GM06990 (cell line): Measurements from ENCODE around the gene KRT17.
"Not testable (repeated sequence)": the region's sequence is repeated elsewhere in the genome, so short reads cannot be mapped to it uniquely, and the experiment has no call there.

Experiments used
- DNase-seq: peaks from one replicate; pipeline ENCODE4 v3.0.0-alpha.2; 2011; ENCODE audit not compliant: insufficient read length; ENCODE audit errors: extremely low read depth
- H3K27me3 ChIP-seq: replicated peaks from 2 replicates; pipeline ENCODE4 v1.6.0; 2011; ENCODE audit warnings: low read length; ENCODE audit not compliant: control insufficient read depth, insufficient read depth
- H3K36me3 ChIP-seq: 2 replicates; pipeline ENCODE4 v1.5.1; 2011; ENCODE audit warnings: low read length; ENCODE audit not compliant: control insufficient read depth, insufficient read depth
- H3K4me3 ChIP-seq: replicated peaks from 2 replicates; pipeline ENCODE4 v1.5.1; 2011; ENCODE audit warnings: low read depth, mild to moderate bottlenecking, control low read depth, low read length
- TF ChIP-seq, protein P1 (sequence below): IDR thresholded peaks from 2 replicates; pipeline ENCODE4 v1.5.1; 2011; ENCODE audit warnings: low read length, control low read depth, mild to moderate bottlenecking, inconsistent platforms; ENCODE audit not compliant: insufficient read depth, poor library complexity, severe bottlenecking

The KRT17 gene

DNA sequence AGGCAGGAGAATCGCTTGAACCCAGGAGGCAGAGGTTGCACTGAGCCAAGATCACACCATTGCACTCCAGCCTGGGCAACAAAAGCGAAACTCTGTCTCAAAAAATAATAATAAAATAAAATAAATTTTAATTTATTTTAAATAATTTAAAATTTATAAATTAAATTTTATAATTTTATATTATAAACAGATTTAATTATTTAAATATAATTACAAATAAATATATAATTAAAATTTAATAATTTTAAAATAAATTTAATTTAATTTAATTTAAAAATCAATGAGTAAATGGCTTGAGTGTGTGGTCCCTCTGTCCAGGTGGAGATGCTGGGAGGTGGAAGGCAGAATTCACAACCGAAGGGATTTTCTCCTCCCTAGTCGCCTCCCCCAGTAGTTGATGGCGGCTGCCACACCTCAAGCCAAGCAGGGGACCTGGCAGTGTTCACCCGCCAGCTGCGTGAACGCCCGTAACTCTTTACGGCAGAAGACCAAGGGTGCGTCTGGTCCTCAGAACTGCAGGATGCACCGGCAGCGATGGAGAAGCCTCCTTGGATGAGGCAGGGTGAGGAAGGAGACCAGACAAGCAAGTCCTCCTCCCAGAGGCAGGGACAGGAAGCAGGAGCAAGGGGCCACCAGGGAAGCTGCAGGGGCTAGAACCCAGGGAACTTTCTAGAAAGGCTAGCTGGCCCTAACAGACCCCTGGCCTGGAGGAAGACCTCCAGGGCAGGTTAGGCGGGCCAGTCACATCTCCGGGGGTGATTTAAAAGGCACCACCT lies 22.9 kb upstream of the KRT17 start:
- H3K27me3 ChIP-seq, result peaks cover 1% of the 10 kb centered on the region; the same call in 1 of the 2 replicates
- TF ChIP-seq, protein P1, sequence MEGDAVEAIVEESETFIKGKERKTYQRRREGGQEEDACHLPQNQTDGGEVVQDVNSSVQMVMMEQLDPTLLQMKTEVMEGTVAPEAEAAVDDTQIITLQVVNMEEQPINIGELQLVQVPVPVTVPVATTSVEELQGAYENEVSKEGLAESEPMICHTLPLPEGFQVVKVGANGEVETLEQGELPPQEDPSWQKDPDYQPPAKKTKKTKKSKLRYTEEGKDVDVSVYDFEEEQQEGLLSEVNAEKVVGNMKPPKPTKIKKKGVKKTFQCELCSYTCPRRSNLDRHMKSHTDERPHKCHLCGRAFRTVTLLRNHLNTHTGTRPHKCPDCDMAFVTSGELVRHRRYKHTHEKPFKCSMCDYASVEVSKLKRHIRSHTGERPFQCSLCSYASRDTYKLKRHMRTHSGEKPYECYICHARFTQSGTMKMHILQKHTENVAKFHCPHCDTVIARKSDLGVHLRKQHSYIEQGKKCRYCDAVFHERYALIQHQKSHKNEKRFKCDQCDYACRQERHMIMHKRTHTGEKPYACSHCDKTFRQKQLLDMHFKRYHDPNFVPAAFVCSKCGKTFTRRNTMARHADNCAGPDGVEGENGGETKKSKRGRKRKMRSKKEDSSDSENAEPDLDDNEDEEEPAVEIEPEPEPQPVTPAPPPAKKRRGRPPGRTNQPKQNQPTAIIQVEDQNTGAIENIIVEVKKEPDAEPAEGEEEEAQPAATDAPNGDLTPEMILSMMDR, result no peak
- no peak overlapping the region for H3K4me3 ChIP-seq
- DNase-seq, result no peak
- no peaks in the 10 kb centered on the region for H3K36me3 ChIP-seq

DNA sequence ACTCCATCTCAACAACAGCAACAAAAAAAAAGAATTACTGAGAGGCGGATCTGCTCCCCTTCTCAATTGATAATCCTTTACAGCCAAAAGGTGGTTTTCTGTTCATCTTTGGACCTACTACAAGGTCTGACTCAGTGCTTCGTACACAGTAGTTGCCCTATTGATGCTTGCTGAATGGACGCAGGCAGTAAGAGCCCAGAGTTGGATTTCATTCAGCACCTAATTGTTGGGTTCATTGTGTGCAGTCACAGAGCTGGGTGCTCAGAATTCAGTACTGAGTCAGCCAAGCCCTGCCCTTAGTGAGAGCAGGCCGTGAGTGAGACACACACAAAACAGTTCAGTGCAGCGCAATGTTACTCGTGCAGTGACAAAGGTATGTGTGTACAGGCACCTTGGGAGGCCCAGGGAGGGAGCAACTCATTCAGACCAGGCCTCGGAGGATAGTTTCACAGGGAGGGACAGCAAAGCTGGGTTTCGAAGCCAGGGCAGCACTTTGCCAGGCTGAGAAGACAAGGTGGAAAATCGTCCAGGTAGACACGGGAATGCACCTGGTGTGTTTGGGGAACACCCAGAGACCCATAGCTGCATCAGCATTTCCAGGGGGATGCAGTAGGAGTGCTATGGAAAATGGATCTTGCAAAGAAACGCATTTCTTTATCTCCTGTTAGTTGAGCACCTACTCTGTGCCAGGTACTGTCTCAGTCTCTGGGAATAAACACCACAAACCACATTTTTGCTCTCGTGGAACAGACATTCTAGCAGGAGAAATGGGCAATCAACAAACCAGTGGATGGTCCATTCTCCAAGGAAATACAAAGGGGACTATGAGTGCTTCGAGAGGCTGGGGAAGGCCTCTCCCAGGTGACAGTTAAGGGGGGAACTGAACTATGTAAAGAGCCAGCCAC lies 18.1 kb upstream of the KRT17 start:
- TF ChIP-seq, protein P1, result no peak
- Histone ChIP-seq H3K36me3 (no peaks in the 10 kb centered on the region), H3K4me3 (no peak overlapping the region), H3K27me3 (no peaks in the 10 kb centered on the region; the same call in none of the 2 replicates)
- no peak for DNase-seq

DNA sequence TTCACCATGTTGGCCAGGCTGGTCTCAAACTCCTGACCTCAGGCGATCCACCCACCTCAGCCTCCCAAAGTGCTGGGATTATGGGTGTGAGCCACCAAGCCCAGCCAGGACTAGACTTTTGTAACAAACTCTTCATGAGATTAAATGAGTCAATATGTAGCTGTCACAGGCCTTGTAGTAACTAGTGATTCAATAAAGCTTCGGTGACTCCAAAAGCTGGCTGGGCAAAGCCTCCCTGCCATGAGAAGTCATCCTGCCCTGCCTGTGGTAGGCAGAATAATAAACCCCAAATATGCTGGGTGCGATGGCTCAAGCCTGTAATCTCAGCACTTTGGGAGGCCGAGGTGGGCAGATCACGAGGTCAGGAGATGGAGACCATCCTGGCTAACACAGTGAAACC lies 16.2 kb upstream of the KRT17 start:
- DNase-seq, H3K36me3 ChIP-seq, H3K4me3 ChIP-seq, H3K27me3 ChIP-seq: not testable (repeated sequence)

DNA sequence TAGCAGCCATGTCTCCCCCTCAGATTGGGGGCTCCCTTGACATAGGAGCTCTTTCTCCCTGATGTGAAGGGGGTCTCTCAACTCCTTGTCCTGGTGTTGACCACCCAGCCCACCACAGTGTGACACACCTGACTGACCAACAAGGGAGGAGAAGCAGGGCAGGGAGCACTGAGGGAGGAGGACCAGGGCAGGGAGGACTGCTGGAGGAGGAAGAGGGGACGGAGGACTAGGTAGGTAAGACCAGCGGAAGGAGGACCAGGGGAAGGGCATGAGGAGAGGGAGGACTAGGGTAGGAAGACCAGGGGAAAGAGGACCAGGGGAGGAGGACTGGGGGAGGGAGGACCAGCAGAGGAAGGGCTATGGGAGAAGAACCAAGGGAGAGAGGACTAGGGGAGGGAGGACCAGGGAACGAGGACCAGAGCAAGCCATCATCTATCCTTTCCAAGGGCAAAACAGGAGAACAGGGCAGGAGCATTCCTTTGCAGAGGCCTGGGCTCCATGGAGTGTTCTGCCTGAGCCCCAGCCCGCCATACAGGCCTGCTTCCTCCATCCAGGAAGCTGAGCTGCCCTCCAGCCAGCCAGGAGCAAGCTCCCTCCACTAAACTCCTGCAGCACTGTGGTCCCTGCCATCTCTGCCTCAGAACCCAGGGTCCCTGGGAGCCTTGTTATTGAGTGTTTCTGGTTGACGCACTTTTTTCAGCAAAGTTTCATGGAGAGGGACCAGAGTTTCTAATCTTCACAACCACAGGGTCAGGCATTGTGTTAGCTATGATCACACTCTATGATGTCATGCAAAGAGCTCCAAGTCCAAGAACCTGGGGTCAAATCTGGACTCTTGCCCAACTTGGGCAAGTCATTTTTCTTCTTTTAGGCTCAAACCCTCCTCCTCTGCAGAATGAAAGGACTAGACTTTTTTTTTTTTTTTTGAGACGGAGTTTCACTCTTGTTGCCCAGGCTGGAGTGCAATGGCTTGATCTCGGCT lies 15.4 kb upstream of the KRT17 start:
- TF ChIP-seq, protein P1, result no peak
- no peak overlapping the region for H3K4me3 ChIP-seq
- DNase-seq, result no peak
- H3K27me3 ChIP-seq, result no peaks in the 10 kb centered on the region; the same call in none of the 2 replicates
- no peaks in the 10 kb centered on the region for H3K36me3 ChIP-seq

DNA sequence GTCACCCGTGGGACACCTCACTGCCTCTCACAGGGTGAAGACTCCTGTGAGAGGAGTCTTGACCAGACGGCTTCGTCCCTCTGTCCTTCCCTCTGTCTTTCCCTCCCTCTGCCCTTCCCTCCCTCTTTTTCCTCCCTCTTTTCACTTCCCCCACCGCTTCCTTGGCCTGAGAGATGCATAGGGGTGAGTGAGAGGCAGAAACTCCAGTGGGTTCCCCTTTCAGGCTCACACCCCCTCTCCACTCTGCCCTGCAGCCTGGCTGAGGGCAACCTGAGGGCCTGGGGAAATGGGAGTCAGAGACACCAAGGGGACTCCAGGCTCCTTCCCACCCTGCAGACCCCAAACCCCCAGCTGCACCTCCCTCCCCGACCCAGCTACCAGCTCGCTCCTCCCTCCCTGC lies 14.6 kb upstream of the KRT17 start:
- H3K27me3 ChIP-seq, result no peaks in the 10 kb centered on the region; the same call in none of the 2 replicates
- no peak overlapping the region for H3K4me3 ChIP-seq
- H3K36me3 ChIP-seq, result no peaks in the 10 kb centered on the region
- DNase-seq, result no peak
- TF ChIP-seq, protein P1, result no peak
